SK-N-SH (cell line): ENCODE measurements around the gene BCAS4. TPM values are rescaled to one million over a fixed set of nuclear protein-coding genes. Genes with fewer than 3 reads are reported as not detected.

ENCODE experiments used
- CTCF ChIA-PET: fragments of 300-600, 350-600 bp; formaldehyde crosslinking; extraction: SDS; loops from one replicate; lab custom pipeline; 2021; lab: Yijun Ruan, JAX
- POLR2A ChIA-PET: fragments of 350-600 bp; sonication (Branson Sonifier 250); formaldehyde crosslinking; extraction: SDS; loops from one replicate; lab custom pipeline; 2020; ENCODE audit warnings: antibody characterized with exemption, inconsistent platforms; lab: Yijun Ruan, JAX
- DNase-seq: peaks from one replicate; pipeline ENCODE4 v3.0.0; 2012
- H2AFZ ChIP-seq: fragments of 200-600 bp; sonication (generic); 2 replicates; pipeline ENCODE4 v1.8.1; 2016; ENCODE audit warnings: antibody characterized with exemption, mild to moderate bottlenecking, low read depth
- H3F3A ChIP-seq: fragments of 200-600 bp; sonication (generic); replicated peaks from 2 replicates; pipeline ENCODE3; 2016; ENCODE audit warnings: antibody characterized with exemption, mild to moderate bottlenecking; ENCODE audit not compliant: insufficient read depth
- H3K27ac ChIP-seq, 2 experiments: fragments of 200-500 bp in 1 of 2; fragments of 200-600 bp in 1 of 2; sonication (Bioruptor generic) in 1 of 2; sonication (generic), shearing (Covaris generic) in 1 of 2; 2 replicates each; pipeline versions ENCODE4 v1.5.1 to v1.6.1; 2014 to 2016; ENCODE audit warnings: low read depth in 2 of 2, inconsistent platforms in 1 of 2, low read length in 1 of 2, mild to moderate bottlenecking in 1 of 2, mixed read lengths in 1 of 2
- H3K27me3 ChIP-seq: fragments of 200-600 bp; sonication (generic), shearing (Covaris generic); 2 replicates; pipeline ENCODE4 v1.6.1; 2016; ENCODE audit warnings: mixed run types; ENCODE audit not compliant: insufficient read depth
- H3K36me3 ChIP-seq, 2 experiments: fragments of 200-500 bp in 1 of 2; fragments of 200-600 bp in 1 of 2; sonication (Bioruptor generic) in 1 of 2; sonication (generic) in 1 of 2; replicated peaks in 1 of 2; 2 replicates each; pipeline versions ENCODE3 to v1.5.1; 2014 to 2016; ENCODE audit warnings: low read length in 1 of 2, mild to moderate bottlenecking in 1 of 2; ENCODE audit not compliant: insufficient read depth in 2 of 2, control insufficient read depth in 1 of 2
- H3K4me1 ChIP-seq, 2 experiments: fragments of 200-500 bp in 1 of 2; fragments of 200-600 bp in 1 of 2; sonication (Bioruptor generic) in 1 of 2; sonication (generic), shearing (Covaris generic) in 1 of 2; 2 replicates each; pipeline versions ENCODE4 v1.5.1 to v1.6.1; 2014 to 2016; ENCODE audit warnings: low read depth in 1 of 2, low read length in 1 of 2, mixed run types in 1 of 2; ENCODE audit not compliant: insufficient read depth in 2 of 2, control insufficient read depth in 1 of 2
- H3K4me2 ChIP-seq: fragments of 200-600 bp; sonication (generic), shearing (Covaris generic); 2 replicates; pipeline ENCODE4 v1.6.1; 2017; ENCODE audit warnings: mixed run types
- H3K4me3 ChIP-seq, 2 experiments: fragments of 200-500 bp in 1 of 2; fragments of 200-600 bp in 1 of 2; sonication (Bioruptor generic) in 1 of 2; sonication (generic), shearing (Covaris generic) in 1 of 2; 2 replicates each; pipeline versions ENCODE4 v1.5.1 to v1.8.1; 2014 to 2016; ENCODE audit warnings: low read depth in 2 of 2, inconsistent platforms in 1 of 2, low read length in 1 of 2, mild to moderate bottlenecking in 1 of 2, mixed read lengths in 1 of 2, moderate library complexity in 1 of 2
- H3K79me2 ChIP-seq: fragments of 200-600 bp; sonication (generic); 2 replicates; pipeline ENCODE4 v1.8.1; 2017; ENCODE audit warnings: mild to moderate bottlenecking; ENCODE audit not compliant: insufficient read depth
- H3K9ac ChIP-seq: fragments of 200-600 bp; sonication (generic); 2 replicates; pipeline ENCODE4 v1.6.1; 2017; ENCODE audit warnings: mixed run types
- H3K9me2 ChIP-seq: fragments of 200-600 bp; sonication (generic); 2 replicates; pipeline ENCODE4 v1.6.1; 2017; ENCODE audit warnings: mixed run types
- H3K9me3 ChIP-seq: fragments of 200-600 bp; sonication (generic); 2 replicates; pipeline ENCODE4 v1.6.1; 2017; ENCODE audit warnings: mixed run types, mild to moderate bottlenecking, moderate library complexity
- H4K20me1 ChIP-seq: fragments of 200-600 bp; sonication (generic); 2 replicates; pipeline ENCODE4 v1.6.1; 2017; ENCODE audit warnings: mild to moderate bottlenecking, mixed run types; ENCODE audit not compliant: insufficient read depth
- CHD2 ChIP-seq: fragments of 150-350 bp; IDR thresholded peaks from 2 replicates; pipeline ENCODE4 v1.6.1; 2018; ENCODE audit warnings: low read length; ENCODE audit not compliant: partially characterized antibody
- ELF1 ChIP-seq: IDR thresholded peaks from 2 replicates; pipeline ENCODE4 v1.4.0; 2012
- GABPA ChIP-seq: IDR thresholded peaks from 2 replicates; pipeline ENCODE4 v1.4.0; 2012; ENCODE audit warnings: low read depth, mild to moderate bottlenecking
- JUND ChIP-seq: IDR thresholded peaks from 2 replicates; pipeline ENCODE4 v1.4.0; 2012
- MXI1 ChIP-seq: IDR thresholded peaks from 2 replicates; pipeline ENCODE4 v1.6.1; 2012; ENCODE audit warnings: mild to moderate bottlenecking, low read depth, low read length, improper control_type of control experiment
- NFIC ChIP-seq: IDR thresholded peaks from 2 replicates; pipeline ENCODE4 v1.4.0; 2012; ENCODE audit warnings: borderline replicate concordance
- RFX5 ChIP-seq: IDR thresholded peaks from 2 replicates; pipeline ENCODE4 v1.6.1; 2012; ENCODE audit warnings: mild to moderate bottlenecking, improper control_type of control experiment, low read length
- RXRA ChIP-seq: IDR thresholded peaks from 2 replicates; pipeline ENCODE4 v1.4.0; 2012; ENCODE audit warnings: low read depth, mild to moderate bottlenecking, borderline replicate concordance
- SIN3A ChIP-seq: IDR thresholded peaks from 2 replicates; pipeline ENCODE4 v1.6.1; 2012; ENCODE audit warnings: low read depth, mild to moderate bottlenecking, low read length, moderate library complexity, borderline replicate concordance
- SMC3 ChIP-seq: IDR thresholded peaks from 2 replicates; pipeline ENCODE4 v1.6.1; 2012; ENCODE audit warnings: low read depth, low read length, improper control_type of control experiment
- TCF12 ChIP-seq: IDR thresholded peaks from 2 replicates; pipeline ENCODE4 v1.4.0; 2012
- YY1 ChIP-seq: IDR thresholded peaks from 2 replicates; pipeline ENCODE4 v1.4.0; 2012; ENCODE audit warnings: low read depth, mild to moderate bottlenecking
- WGBS: methylation state at CpG from one replicate; pipeline ENCODE4 v1.1.6; 2017; ENCODE audit warnings: low lambda C conversion rate; 5-methylcytosine and 5-hydroxymethylcytosine counted together
- polyA plus RNA-seq, 3 experiments: library from polyadenylated mRNA; depleted of rRNA; stranded (reverse); fragments of >200 nt; gene quantifications; 2 replicates each; pipeline ENCODE4 v1.2.3, GENCODE V29; 2012
- TF ChIP-seq, protein P1 (sequence below): IDR thresholded peaks from 2 replicates; pipeline ENCODE4 v1.6.1; 2012; ENCODE audit warnings: mild to moderate bottlenecking, low read depth, low read length, moderate library complexity
- TF ChIP-seq, protein P2 (sequence below): IDR thresholded peaks from 2 replicates; pipeline ENCODE4 v1.4.0; 2012; ENCODE audit warnings: low read depth, borderline replicate concordance
- TF ChIP-seq, protein P3 (sequence below): fragments of 150-350 bp; IDR thresholded peaks from 2 replicates; pipeline ENCODE4 v1.6.1; 2016; ENCODE audit warnings: mild to moderate bottlenecking, low read depth, low read length

Gene BCAS4
- polyA plus RNA-seq, 1 of the 3 experiments (the other 2 are of a cell fraction) = 43.8 TPM

- Histone ChIP-seq H3K9me2 (no peaks in the 10 kb centered on the region), H3K4me2 (no peak overlapping the region), H3F3A (peaks cover 14% of the 10 kb centered on the region), H3K27ac (no peak overlapping the region), H3K4me3 (no peak overlapping the region), H3K27me3 (no peaks in the 10 kb centered on the region), H3K9me3 (no peaks in the 10 kb centered on the region), H3K9ac (no peak overlapping the region)
- POLR2A ChIA-PET = no interaction called here
- CTCF ChIA-PET = interaction anchor here (3.1 kb wide), 1 partner anchor 89 kb away, joined by 17 read pairs; the partner anchor contains the start of gene BCAS4
- WGBS = 96% methylated on average over 10 of the region's 11 CpGs
- TF ChIP-seq GABPA (no peak), YY1 (no peak), RXRA (no peak), SIN3A (no peak), JUND (no peak), NFIC (no peak), ELF1 (no peak), TCF12 (no peak), SMC3 (no peak), CHD2 (no peak), RFX5 (no peak), MXI1 (no peak)
- TF ChIP-seq, protein P1, sequence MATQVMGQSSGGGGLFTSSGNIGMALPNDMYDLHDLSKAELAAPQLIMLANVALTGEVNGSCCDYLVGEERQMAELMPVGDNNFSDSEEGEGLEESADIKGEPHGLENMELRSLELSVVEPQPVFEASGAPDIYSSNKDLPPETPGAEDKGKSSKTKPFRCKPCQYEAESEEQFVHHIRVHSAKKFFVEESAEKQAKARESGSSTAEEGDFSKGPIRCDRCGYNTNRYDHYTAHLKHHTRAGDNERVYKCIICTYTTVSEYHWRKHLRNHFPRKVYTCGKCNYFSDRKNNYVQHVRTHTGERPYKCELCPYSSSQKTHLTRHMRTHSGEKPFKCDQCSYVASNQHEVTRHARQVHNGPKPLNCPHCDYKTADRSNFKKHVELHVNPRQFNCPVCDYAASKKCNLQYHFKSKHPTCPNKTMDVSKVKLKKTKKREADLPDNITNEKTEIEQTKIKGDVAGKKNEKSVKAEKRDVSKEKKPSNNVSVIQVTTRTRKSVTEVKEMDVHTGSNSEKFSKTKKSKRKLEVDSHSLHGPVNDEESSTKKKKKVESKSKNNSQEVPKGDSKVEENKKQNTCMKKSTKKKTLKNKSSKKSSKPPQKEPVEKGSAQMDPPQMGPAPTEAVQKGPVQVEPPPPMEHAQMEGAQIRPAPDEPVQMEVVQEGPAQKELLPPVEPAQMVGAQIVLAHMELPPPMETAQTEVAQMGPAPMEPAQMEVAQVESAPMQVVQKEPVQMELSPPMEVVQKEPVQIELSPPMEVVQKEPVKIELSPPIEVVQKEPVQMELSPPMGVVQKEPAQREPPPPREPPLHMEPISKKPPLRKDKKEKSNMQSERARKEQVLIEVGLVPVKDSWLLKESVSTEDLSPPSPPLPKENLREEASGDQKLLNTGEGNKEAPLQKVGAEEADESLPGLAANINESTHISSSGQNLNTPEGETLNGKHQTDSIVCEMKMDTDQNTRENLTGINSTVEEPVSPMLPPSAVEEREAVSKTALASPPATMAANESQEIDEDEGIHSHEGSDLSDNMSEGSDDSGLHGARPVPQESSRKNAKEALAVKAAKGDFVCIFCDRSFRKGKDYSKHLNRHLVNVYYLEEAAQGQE = no peak
- TF ChIP-seq, protein P2, sequence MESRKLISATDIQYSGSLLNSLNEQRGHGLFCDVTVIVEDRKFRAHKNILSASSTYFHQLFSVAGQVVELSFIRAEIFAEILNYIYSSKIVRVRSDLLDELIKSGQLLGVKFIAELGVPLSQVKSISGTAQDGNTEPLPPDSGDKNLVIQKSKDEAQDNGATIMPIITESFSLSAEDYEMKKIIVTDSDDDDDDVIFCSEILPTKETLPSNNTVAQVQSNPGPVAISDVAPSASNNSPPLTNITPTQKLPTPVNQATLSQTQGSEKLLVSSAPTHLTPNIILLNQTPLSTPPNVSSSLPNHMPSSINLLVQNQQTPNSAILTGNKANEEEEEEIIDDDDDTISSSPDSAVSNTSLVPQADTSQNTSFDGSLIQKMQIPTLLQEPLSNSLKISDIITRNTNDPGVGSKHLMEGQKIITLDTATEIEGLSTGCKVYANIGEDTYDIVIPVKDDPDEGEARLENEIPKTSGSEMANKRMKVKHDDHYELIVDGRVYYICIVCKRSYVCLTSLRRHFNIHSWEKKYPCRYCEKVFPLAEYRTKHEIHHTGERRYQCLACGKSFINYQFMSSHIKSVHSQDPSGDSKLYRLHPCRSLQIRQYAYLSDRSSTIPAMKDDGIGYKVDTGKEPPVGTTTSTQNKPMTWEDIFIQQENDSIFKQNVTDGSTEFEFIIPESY = no peak
- TF ChIP-seq, protein P3, sequence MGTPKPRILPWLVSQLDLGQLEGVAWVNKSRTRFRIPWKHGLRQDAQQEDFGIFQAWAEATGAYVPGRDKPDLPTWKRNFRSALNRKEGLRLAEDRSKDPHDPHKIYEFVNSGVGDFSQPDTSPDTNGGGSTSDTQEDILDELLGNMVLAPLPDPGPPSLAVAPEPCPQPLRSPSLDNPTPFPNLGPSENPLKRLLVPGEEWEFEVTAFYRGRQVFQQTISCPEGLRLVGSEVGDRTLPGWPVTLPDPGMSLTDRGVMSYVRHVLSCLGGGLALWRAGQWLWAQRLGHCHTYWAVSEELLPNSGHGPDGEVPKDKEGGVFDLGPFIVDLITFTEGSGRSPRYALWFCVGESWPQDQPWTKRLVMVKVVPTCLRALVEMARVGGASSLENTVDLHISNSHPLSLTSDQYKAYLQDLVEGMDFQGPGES = no peak
- TF ChIP-seq, all 33 proteins: peak for 0
- Histone ChIP-seq H3K79me2 (0 out of 2 replicates have a peak, but pooled peaks cover 2% of the 10 kb centered on the region), H4K20me1 (no peaks in the 10 kb centered on the region; the same call in 1 of the 2 replicates), H3K36me3 (peaks cover 16 to 22% of the 10 kb centered on the region in 2 experiments), H3K4me1 (no peaks in the 10 kb centered on the region), H2AFZ (no peak overlapping the region)
- DNase-seq = no peak
Observed at GRCh38 chr20:50883856-50884255, 89.0 kb downstream of the BCAS4 start.
